HEK293 (cell line): ENCODE measurements around the gene RASSF1.

ENCODE experiments used
- CTCF ChIA-PET: fragments of 350-600 bp; formaldehyde crosslinking; extraction: SDS; loops from one replicate; lab custom pipeline; 2021; ENCODE audit warnings: antibody characterized with exemption; lab: Yijun Ruan, JAX
- POLR2A ChIA-PET: fragments of 300-600 bp; formaldehyde crosslinking; extraction: SDS; loops from one replicate; lab custom pipeline; 2020; ENCODE audit warnings: antibody characterized with exemption, inconsistent platforms; lab: Yijun Ruan, JAX
- H3K27ac ChIP-seq: fragments of 200-500 bp; sonication (Bioruptor generic); 2 replicates; pipeline ENCODE4 v1.5.1; 2014; ENCODE audit warnings: low read depth, low read length, control low read depth, inconsistent platforms; ENCODE audit errors: extremely low read depth
- H3K36me3 ChIP-seq, 2 experiments: fragments of 200-500 bp in 1 of 2; sonication (Bioruptor generic) in 1 of 2; 1 replicate in 1 of 2; 2 replicates in 1 of 2; pipeline ENCODE4 v1.5.1; 2014 to 2017; ENCODE audit warnings: inconsistent platforms in 2 of 2, low read length in 2 of 2; ENCODE audit not compliant: control insufficient read depth in 2 of 2, insufficient read depth in 1 of 2
- H3K4me1 ChIP-seq: fragments of 200-500 bp; sonication (Bioruptor generic); 2 replicates; pipeline ENCODE4 v1.5.1; 2014; ENCODE audit warnings: mild to moderate bottlenecking, low read length, inconsistent platforms; ENCODE audit not compliant: control insufficient read depth, insufficient read depth
- H3K4me3 ChIP-seq: 2 replicates; pipeline ENCODE4 v1.5.1; 2011; ENCODE audit warnings: low read depth, mild to moderate bottlenecking, control low read depth, low read length, moderate library complexity
- H3K9me3 ChIP-seq: fragments of 200-500 bp; sonication (Bioruptor generic); 2 replicates; pipeline ENCODE4 v1.5.1; 2014; ENCODE audit warnings: low read depth, low read length, inconsistent platforms; ENCODE audit not compliant: control insufficient read depth, insufficient read depth
- GLIS1 ChIP-seq: fragments of 450-650 bp; formaldehyde crosslinking; IDR thresholded peaks from 2 replicates; pipeline ENCODE4 v1.5.1; 2016; ENCODE audit warnings: missing biosample characterization, missing genetic modification characterization
- GLIS2 ChIP-seq: fragments of 450-650 bp; formaldehyde crosslinking; IDR thresholded peaks from 2 replicates; pipeline ENCODE4 v1.5.1; 2016; ENCODE audit warnings: missing biosample characterization, missing genetic modification characterization
- KLF1 ChIP-seq: fragments of 450-650 bp; formaldehyde crosslinking; IDR thresholded peaks from 2 replicates; pipeline ENCODE4 v1.5.1; 2016; ENCODE audit warnings: missing biosample characterization, missing genetic modification characterization
- KLF9 ChIP-seq: fragments of 450-650 bp; formaldehyde crosslinking; IDR thresholded peaks from 2 replicates; pipeline ENCODE4 v1.5.1; 2016; ENCODE audit warnings: missing biosample characterization, missing genetic modification characterization, low read depth
- SP2 ChIP-seq: fragments of 450-650 bp; formaldehyde crosslinking; IDR thresholded peaks from 2 replicates; pipeline ENCODE4 v1.5.1; 2016; ENCODE audit warnings: missing biosample characterization, missing genetic modification characterization
- SP3 ChIP-seq: fragments of 450-650 bp; formaldehyde crosslinking; IDR thresholded peaks from 2 replicates; pipeline ENCODE4 v1.5.1; 2016; ENCODE audit warnings: missing biosample characterization, missing genetic modification characterization
- ZBTB48 ChIP-seq: fragments of 450-650 bp; formaldehyde crosslinking; IDR thresholded peaks from 2 replicates; pipeline ENCODE4 v1.5.1; 2016; ENCODE audit warnings: missing biosample characterization, missing genetic modification characterization
- ZBTB7A ChIP-seq: fragments of 450-650 bp; formaldehyde crosslinking; IDR thresholded peaks from 2 replicates; pipeline ENCODE4 v1.5.1; 2016; ENCODE audit warnings: low read depth, missing biosample characterization, missing genetic modification characterization
- ZNF133 ChIP-seq: fragments of 450-650 bp; formaldehyde crosslinking; IDR thresholded peaks from 2 replicates; pipeline ENCODE4 v1.5.1; 2016; ENCODE audit warnings: missing biosample characterization, missing genetic modification characterization
- ZNF239 ChIP-seq: fragments of 450-650 bp; formaldehyde crosslinking; IDR thresholded peaks from 2 replicates; pipeline ENCODE4 v1.5.1; 2016; ENCODE audit warnings: missing biosample characterization, missing genetic modification characterization
- ZNF248 ChIP-seq: fragments of 450-650 bp; formaldehyde crosslinking; IDR thresholded peaks from 2 replicates; pipeline ENCODE4 v1.5.1; 2017; ENCODE audit warnings: missing biosample characterization, missing genetic modification characterization
- ZNF341 ChIP-seq: fragments of 450-650 bp; formaldehyde crosslinking; IDR thresholded peaks from 2 replicates; pipeline ENCODE4; 2016; ENCODE audit warnings: low read depth, missing biosample characterization, missing genetic modification characterization
- ZNF560 ChIP-seq: fragments of 450-650 bp; formaldehyde crosslinking; IDR thresholded peaks from 2 replicates; pipeline ENCODE4 v1.5.1; 2017; ENCODE audit warnings: missing biosample characterization, missing genetic modification characterization, borderline replicate concordance
- ZNF626 ChIP-seq: fragments of 450-650 bp; sonication (Bioruptor Pico); formaldehyde crosslinking; IDR thresholded peaks from 2 replicates; pipeline ENCODE4 v1.5.1; 2018; ENCODE audit warnings: missing biosample characterization, missing genetic modification characterization, inconsistent platforms
- ZXDB ChIP-seq: fragments of 450-650 bp; formaldehyde crosslinking; IDR thresholded peaks from 2 replicates; pipeline ENCODE4 v1.5.1; 2016; ENCODE audit warnings: missing biosample characterization, missing genetic modification characterization
- TF ChIP-seq, protein P1 (sequence below): fragments of 450-650 bp; formaldehyde crosslinking; IDR thresholded peaks from 2 replicates; pipeline ENCODE4 v1.5.1; 2016; ENCODE audit warnings: missing biosample characterization, missing genetic modification characterization
- TF ChIP-seq, protein P2 (sequence below): fragments of 450-650 bp; formaldehyde crosslinking; IDR thresholded peaks from 2 replicates; pipeline ENCODE4 v1.5.1; 2016; ENCODE audit warnings: missing biosample characterization, missing genetic modification characterization
- TF ChIP-seq, protein P3 (sequence below): fragments of 450-650 bp; formaldehyde crosslinking; IDR thresholded peaks from 2 replicates; pipeline ENCODE4 v1.5.1; 2017; ENCODE audit warnings: missing biosample characterization, missing genetic modification characterization
- TF ChIP-seq, protein P4 (sequence below): fragments of 450-650 bp; formaldehyde crosslinking; IDR thresholded peaks from 2 replicates; pipeline ENCODE4 v1.5.1; 2016; ENCODE audit warnings: missing biosample characterization, missing genetic modification characterization
- TF ChIP-seq, protein P5 (sequence below): fragments of 450-650 bp; formaldehyde crosslinking; IDR thresholded peaks from 2 replicates; pipeline ENCODE4 v1.5.1; 2016; ENCODE audit warnings: missing biosample characterization, missing genetic modification characterization

Gene RASSF1

DNA sequence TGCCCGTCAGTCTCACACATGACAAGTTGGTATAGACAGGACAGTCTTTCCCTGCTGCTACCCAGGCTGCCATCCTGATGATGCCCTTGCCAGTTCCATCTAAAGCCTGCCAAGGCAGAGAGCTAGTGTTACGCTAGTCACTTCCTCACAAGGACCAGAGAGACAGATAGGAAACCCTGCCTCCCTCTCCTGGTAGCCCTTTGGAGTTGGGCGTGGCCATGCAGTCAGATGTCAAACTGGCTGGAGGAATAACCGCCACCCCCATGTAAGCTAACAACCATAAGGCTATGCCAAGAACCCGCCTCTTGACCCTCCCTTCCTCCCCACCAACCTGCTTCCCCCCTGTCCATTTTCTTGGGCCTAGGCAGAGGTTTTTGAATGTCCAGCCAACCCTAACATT is 15.9 kb upstream of the RASSF1 start:
- ChIA-PET POLR2A (interaction anchor here (1.1 to 1.9 kb wide), 4 partner anchors 9 to 124 kb away, joined by 3 to 12 read pairs (median 4); partner anchors contain the start of gene ZMYND10), CTCF (interaction anchor here (0.8 kb wide), 1 partner anchor 146 kb away, joined by 3 read pairs; no protein-coding TSS in a partner anchor)
- Histone ChIP-seq H3K4me1 (no peaks in the 10 kb centered on the region), H3K27ac (no peak overlapping the region), H3K36me3 (peaks cover 0 to 61% of the 10 kb centered on the region in 2 experiments; a peak in 1 of 3 replicates)
- TF ChIP-seq SP2 (tag by site-specific recombination): peak; percentile 43
- TF ChIP-seq, protein P1, sequence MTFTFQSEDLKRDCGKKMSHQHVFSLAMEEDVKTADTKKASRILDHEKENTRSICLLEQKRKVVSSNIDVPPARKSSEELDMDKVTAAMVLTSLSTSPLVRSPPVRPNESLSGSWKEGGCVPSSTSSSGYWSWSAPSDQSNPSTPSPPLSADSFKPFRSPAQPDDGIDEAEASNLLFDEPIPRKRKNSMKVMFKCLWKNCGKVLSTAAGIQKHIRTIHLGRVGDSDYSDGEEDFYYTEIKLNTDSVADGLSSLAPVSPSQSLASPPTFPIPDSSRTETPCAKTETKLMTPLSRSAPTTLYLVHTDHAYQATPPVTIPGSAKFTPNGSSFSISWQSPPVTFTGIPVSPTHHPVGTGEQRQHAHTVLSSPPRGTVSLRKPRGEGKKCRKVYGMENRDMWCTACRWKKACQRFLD: no peak
- TF ChIP-seq KLF1: 0 out of 2 replicates have a peak, but pooled peaks have one; percentile 10
- TF ChIP-seq ZNF560 (tag by site-specific recombination): no peak
- TF ChIP-seq, protein P2, sequence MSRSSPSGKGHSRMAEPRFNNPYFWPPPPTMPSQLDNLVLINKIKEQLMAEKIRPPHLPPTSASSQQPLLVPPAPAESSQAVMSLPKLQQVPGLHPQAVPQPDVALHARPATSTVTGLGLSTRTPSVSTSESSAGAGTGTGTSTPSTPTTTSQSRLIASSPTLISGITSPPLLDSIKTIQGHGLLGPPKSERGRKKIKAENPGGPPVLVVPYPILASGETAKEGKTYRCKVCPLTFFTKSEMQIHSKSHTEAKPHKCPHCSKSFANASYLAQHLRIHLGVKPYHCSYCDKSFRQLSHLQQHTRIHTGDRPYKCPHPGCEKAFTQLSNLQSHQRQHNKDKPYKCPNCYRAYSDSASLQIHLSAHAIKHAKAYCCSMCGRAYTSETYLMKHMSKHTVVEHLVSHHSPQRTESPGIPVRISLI (tag by site-specific recombination): no peak
- TF ChIP-seq ZNF239 (tag by site-specific recombination): no peak
- TF ChIP-seq ZBTB7A (tag by site-specific recombination): no peak
- TF ChIP-seq SP3: peak; percentile 46; the same call in 1 of the 2 replicates
- TF ChIP-seq ZNF341: peak; percentile 75
- no peak for TF ChIP-seq ZXDB (tag by site-specific recombination)
- TF ChIP-seq, protein P3, sequence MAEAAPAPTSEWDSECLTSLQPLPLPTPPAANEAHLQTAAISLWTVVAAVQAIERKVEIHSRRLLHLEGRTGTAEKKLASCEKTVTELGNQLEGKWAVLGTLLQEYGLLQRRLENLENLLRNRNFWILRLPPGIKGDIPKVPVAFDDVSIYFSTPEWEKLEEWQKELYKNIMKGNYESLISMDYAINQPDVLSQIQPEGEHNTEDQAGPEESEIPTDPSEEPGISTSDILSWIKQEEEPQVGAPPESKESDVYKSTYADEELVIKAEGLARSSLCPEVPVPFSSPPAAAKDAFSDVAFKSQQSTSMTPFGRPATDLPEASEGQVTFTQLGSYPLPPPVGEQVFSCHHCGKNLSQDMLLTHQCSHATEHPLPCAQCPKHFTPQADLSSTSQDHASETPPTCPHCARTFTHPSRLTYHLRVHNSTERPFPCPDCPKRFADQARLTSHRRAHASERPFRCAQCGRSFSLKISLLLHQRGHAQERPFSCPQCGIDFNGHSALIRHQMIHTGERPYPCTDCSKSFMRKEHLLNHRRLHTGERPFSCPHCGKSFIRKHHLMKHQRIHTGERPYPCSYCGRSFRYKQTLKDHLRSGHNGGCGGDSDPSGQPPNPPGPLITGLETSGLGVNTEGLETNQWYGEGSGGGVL (tag by site-specific recombination): peak; percentile 56
- TF ChIP-seq ZNF248: no peak
- TF ChIP-seq KLF9: peak; percentile 43; the same call in 1 of the 2 replicates
- TF ChIP-seq, all 188 proteins: peak for 6
- H3K9me3 ChIP-seq: no peaks in the 10 kb centered on the region
- peak overlapping the region; percentile 82 for H3K4me3 ChIP-seq

DNA sequence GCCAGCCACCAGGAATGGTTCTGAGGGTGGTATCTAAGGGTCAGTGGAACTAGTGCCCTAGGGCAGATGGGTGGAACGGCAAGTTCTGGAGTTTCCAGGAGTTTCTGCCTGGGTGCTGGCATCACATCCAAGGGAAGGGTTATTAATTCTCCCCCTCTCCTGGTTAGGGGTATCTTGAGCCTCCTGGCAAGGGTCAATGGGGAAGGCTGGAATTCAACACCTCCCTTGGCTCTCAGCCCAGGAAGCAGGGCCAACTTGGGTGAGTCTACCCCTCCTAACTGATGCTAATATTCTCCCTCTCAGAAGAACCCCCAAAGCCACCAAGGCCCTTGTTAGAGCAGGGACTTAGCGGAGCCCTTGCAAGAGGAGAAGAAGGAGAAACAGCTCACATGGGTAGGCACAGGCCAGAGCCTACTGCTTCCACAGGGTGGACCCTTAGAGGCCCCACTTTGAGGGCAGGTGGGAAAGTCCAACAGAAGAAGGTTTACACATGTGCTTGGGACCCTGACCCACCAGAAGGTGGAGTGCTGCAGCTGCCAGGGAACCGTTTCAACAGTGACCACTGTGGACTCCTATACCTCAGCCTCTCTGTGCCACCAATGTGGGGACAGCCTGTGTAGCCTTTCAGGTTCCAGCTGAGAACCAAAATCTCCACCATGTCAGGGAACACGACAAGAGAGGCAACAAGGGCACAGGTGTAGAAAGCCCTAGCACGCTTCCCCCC is 15.4 kb upstream of the RASSF1 start:
- TF ChIP-seq, protein P4, sequence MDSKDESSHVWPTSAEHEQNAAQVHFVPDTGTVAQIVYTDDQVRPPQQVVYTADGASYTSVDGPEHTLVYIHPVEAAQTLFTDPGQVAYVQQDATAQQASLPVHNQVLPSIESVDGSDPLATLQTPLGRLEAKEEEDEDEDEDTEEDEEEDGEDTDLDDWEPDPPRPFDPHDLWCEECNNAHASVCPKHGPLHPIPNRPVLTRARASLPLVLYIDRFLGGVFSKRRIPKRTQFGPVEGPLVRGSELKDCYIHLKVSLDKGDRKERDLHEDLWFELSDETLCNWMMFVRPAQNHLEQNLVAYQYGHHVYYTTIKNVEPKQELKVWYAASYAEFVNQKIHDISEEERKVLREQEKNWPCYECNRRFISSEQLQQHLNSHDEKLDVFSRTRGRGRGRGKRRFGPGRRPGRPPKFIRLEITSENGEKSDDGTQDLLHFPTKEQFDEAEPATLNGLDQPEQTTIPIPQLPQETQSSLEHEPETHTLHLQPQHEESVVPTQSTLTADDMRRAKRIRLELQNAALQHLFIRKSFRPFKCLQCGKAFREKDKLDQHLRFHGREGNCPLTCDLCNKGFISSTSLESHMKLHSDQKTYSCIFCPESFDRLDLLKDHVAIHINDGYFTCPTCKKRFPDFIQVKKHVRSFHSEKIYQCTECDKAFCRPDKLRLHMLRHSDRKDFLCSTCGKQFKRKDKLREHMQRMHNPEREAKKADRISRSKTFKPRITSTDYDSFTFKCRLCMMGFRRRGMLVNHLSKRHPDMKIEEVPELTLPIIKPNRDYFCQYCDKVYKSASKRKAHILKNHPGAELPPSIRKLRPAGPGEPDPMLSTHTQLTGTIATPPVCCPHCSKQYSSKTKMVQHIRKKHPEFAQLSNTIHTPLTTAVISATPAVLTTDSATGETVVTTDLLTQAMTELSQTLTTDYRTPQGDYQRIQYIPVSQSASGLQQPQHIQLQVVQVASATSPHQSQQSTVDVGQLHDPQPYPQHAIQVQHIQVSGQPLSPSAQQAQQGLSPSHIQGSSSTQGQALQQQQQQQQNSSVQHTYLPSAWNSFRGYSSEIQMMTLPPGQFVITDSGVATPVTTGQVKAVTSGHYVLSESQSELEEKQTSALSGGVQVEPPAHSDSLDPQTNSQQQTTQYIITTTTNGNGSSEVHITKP: peak; percentile 78; the same call in 1 of the 2 replicates
- peak; percentile 46; the same call in 1 of the 2 replicates for TF ChIP-seq ZBTB48 (tag by site-specific recombination)
- TF ChIP-seq, protein P5, sequence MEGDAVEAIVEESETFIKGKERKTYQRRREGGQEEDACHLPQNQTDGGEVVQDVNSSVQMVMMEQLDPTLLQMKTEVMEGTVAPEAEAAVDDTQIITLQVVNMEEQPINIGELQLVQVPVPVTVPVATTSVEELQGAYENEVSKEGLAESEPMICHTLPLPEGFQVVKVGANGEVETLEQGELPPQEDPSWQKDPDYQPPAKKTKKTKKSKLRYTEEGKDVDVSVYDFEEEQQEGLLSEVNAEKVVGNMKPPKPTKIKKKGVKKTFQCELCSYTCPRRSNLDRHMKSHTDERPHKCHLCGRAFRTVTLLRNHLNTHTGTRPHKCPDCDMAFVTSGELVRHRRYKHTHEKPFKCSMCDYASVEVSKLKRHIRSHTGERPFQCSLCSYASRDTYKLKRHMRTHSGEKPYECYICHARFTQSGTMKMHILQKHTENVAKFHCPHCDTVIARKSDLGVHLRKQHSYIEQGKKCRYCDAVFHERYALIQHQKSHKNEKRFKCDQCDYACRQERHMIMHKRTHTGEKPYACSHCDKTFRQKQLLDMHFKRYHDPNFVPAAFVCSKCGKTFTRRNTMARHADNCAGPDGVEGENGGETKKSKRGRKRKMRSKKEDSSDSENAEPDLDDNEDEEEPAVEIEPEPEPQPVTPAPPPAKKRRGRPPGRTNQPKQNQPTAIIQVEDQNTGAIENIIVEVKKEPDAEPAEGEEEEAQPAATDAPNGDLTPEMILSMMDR (tag by site-specific recombination): peak; percentile 33; the same call in 1 of the 2 replicates
- no peak for TF ChIP-seq GLIS2 (tag by site-specific recombination)
- TF ChIP-seq GLIS1 (tag by site-specific recombination): peak; percentile 60
- TF ChIP-seq ZNF626: no peak
- TF ChIP-seq ZNF133 (tag by site-specific recombination): no peak
- TF ChIP-seq, all 188 proteins: peak for 4
- ChIA-PET CTCF (no interaction called here), POLR2A (interaction anchor here (1.2 to 1.9 kb wide), 2 partner anchors 10 to 19 kb away, joined by 3 to 12 read pairs; partner anchors contain the start of gene ZMYND10)
- Histone ChIP-seq H3K36me3 (peaks cover 0 to 61% of the 10 kb centered on the region in 2 experiments; a peak in 1 of 3 replicates), H3K27ac (no peak overlapping the region), H3K4me1 (no peaks in the 10 kb centered on the region), H3K4me3 (peak overlapping the region; percentile 82), H3K9me3 (no peaks in the 10 kb centered on the region)
